H4 (cell line): Measurements from ENCODE around the gene C1QTNF8. TPM values are rescaled to one million over a fixed set of nuclear protein-coding genes. Genes with fewer than 3 reads are reported as not detected.

Experiments used
- DNase-seq: peaks from one replicate; pipeline ENCODE4 v3.0.0-alpha.2; 2015; ENCODE audit warnings: low spot score
- total RNA-seq: library from RNA; depleted of rRNA; stranded (reverse); fragments of >200 nt; shearing (Covaris generic); gene quantifications from 2 replicates; pipeline ENCODE4 v1.2.3, GENCODE V29; 2014; rRNA removed

C1QTNF8 gene
- total RNA-seq, 1 experiment from 2014 or later, result not detected

- no peak for DNase-seq
These were observed 50.6 kb downstream of the C1QTNF8 start for GRCh38 chr16:1045310-1045992.

GRCh38 chr16:1044460-1045309 is 51.4 kb downstream of the C1QTNF8 start:
- no peak for DNase-seq

GRCh38 chr16:1043881-1044451 is 52.1 kb downstream of the C1QTNF8 start:
- no peak for DNase-seq

GRCh38 chr16:1042866-1043265 is 53.2 kb downstream of the C1QTNF8 start:
- DNase-seq, result no peak

- DNase-seq, result no peak
These were observed 53.8 kb downstream of the C1QTNF8 start for GRCh38 chr16:1042049-1042744.

GRCh38 chr16:1040346-1040745 is 55.7 kb downstream of the C1QTNF8 start:
- no peak for DNase-seq

- no peak for DNase-seq
These were observed 56.3 kb downstream of the C1QTNF8 start for GRCh38 chr16:1039762-1040161.

GRCh38 chr16:1038932-1039331 is 57.1 kb downstream of the C1QTNF8 start:
- DNase-seq, result no peak

Other genes starting within 250 kb of the C1QTNF8 start
- gene LMF1, start 125.3 kb downstream of the C1QTNF8 start, total RNA-seq, result 31.1 and 39.9 TPM in 2 replicates
- 0.12 and 0.35 TPM in 2 replicates for gene SOX8, start 114.5 kb downstream of the C1QTNF8 start, total RNA-seq
- not detected in 2 replicates for gene SSTR5, start 23.5 kb downstream of the C1QTNF8 start, total RNA-seq
- gene CACNA1H, start 56.9 kb upstream of the C1QTNF8 start, total RNA-seq, result 1.4 and 2.0 TPM in 2 replicates
- 0.88 and 1.1 TPM in 2 replicates for gene TPSG1, start 129.0 kb upstream of the C1QTNF8 start, total RNA-seq
- gene TPSB2, start 133.9 kb upstream of the C1QTNF8 start, total RNA-seq, result 0.17 TPM in 1 of 2 replicates, not detected in the other
- gene TPSAB1, start 144.5 kb upstream of the C1QTNF8 start, total RNA-seq, result not detected in 2 replicates
- not detected in 2 replicates for gene TPSD1, start 159.8 kb upstream of the C1QTNF8 start, total RNA-seq
- gene UBE2I, start 213.4 kb upstream of the C1QTNF8 start, total RNA-seq, result 77.4 and 121 TPM in 2 replicates
- 0.06 and 1.3 TPM in 2 replicates for gene BAIAP3, start 237.4 kb upstream of the C1QTNF8 start, total RNA-seq